SK-N-SH (cell line): ENCODE results near the gene AHR. TPM values are rescaled to one million over a fixed set of nuclear protein-coding genes. Genes with fewer than 3 reads are reported as not detected.

Experiments
- CTCF ChIA-PET: fragments of 300-600, 350-600 bp; formaldehyde crosslinking; extraction: SDS; loops from one replicate; lab custom pipeline; 2021; lab: Yijun Ruan, JAX
- POLR2A ChIA-PET: fragments of 350-600 bp; sonication (Branson Sonifier 250); formaldehyde crosslinking; extraction: SDS; loops from one replicate; lab custom pipeline; 2020; ENCODE audit warnings: antibody characterized with exemption, inconsistent platforms; lab: Yijun Ruan, JAX
- DNase-seq: peaks from one replicate; pipeline ENCODE4 v3.0.0; 2012
- H2AFZ ChIP-seq: fragments of 200-600 bp; sonication (generic); 2 replicates; pipeline ENCODE4 v1.8.1; 2016; ENCODE audit warnings: antibody characterized with exemption, mild to moderate bottlenecking, low read depth
- H3F3A ChIP-seq: fragments of 200-600 bp; sonication (generic); replicated peaks from 2 replicates; pipeline ENCODE3; 2016; ENCODE audit warnings: antibody characterized with exemption, mild to moderate bottlenecking; ENCODE audit not compliant: insufficient read depth
- H3K27ac ChIP-seq, 2 experiments: fragments of 200-500 bp in 1 of 2; fragments of 200-600 bp in 1 of 2; sonication (Bioruptor generic) in 1 of 2; sonication (generic), shearing (Covaris generic) in 1 of 2; 2 replicates each; pipeline versions ENCODE4 v1.5.1 to v1.6.1; 2014 to 2016; ENCODE audit warnings: low read depth in 2 of 2, inconsistent platforms in 1 of 2, low read length in 1 of 2, mild to moderate bottlenecking in 1 of 2, mixed read lengths in 1 of 2
- H3K27me3 ChIP-seq: fragments of 200-600 bp; sonication (generic), shearing (Covaris generic); 2 replicates; pipeline ENCODE4 v1.6.1; 2016; ENCODE audit warnings: mixed run types; ENCODE audit not compliant: insufficient read depth
- H3K36me3 ChIP-seq, 2 experiments: fragments of 200-500 bp in 1 of 2; fragments of 200-600 bp in 1 of 2; sonication (Bioruptor generic) in 1 of 2; sonication (generic) in 1 of 2; replicated peaks in 1 of 2; 2 replicates each; pipeline versions ENCODE3 to v1.5.1; 2014 to 2016; ENCODE audit warnings: low read length in 1 of 2, mild to moderate bottlenecking in 1 of 2; ENCODE audit not compliant: insufficient read depth in 2 of 2, control insufficient read depth in 1 of 2
- H3K4me1 ChIP-seq, 2 experiments: fragments of 200-500 bp in 1 of 2; fragments of 200-600 bp in 1 of 2; sonication (Bioruptor generic) in 1 of 2; sonication (generic), shearing (Covaris generic) in 1 of 2; 2 replicates each; pipeline versions ENCODE4 v1.5.1 to v1.6.1; 2014 to 2016; ENCODE audit warnings: low read depth in 1 of 2, low read length in 1 of 2, mixed run types in 1 of 2; ENCODE audit not compliant: insufficient read depth in 2 of 2, control insufficient read depth in 1 of 2
- H3K4me2 ChIP-seq: fragments of 200-600 bp; sonication (generic), shearing (Covaris generic); 2 replicates; pipeline ENCODE4 v1.6.1; 2017; ENCODE audit warnings: mixed run types
- H3K4me3 ChIP-seq, 2 experiments: fragments of 200-500 bp in 1 of 2; fragments of 200-600 bp in 1 of 2; sonication (Bioruptor generic) in 1 of 2; sonication (generic), shearing (Covaris generic) in 1 of 2; 2 replicates each; pipeline versions ENCODE4 v1.5.1 to v1.8.1; 2014 to 2016; ENCODE audit warnings: low read depth in 2 of 2, inconsistent platforms in 1 of 2, low read length in 1 of 2, mild to moderate bottlenecking in 1 of 2, mixed read lengths in 1 of 2, moderate library complexity in 1 of 2
- H3K79me2 ChIP-seq: fragments of 200-600 bp; sonication (generic); 2 replicates; pipeline ENCODE4 v1.8.1; 2017; ENCODE audit warnings: mild to moderate bottlenecking; ENCODE audit not compliant: insufficient read depth
- H3K9ac ChIP-seq: fragments of 200-600 bp; sonication (generic); 2 replicates; pipeline ENCODE4 v1.6.1; 2017; ENCODE audit warnings: mixed run types
- H3K9me2 ChIP-seq: fragments of 200-600 bp; sonication (generic); 2 replicates; pipeline ENCODE4 v1.6.1; 2017; ENCODE audit warnings: mixed run types
- H3K9me3 ChIP-seq: fragments of 200-600 bp; sonication (generic); 2 replicates; pipeline ENCODE4 v1.6.1; 2017; ENCODE audit warnings: mixed run types, mild to moderate bottlenecking, moderate library complexity
- H4K20me1 ChIP-seq: fragments of 200-600 bp; sonication (generic); 2 replicates; pipeline ENCODE4 v1.6.1; 2017; ENCODE audit warnings: mild to moderate bottlenecking, mixed run types; ENCODE audit not compliant: insufficient read depth
- ELF1 ChIP-seq: IDR thresholded peaks from 2 replicates; pipeline ENCODE4 v1.4.0; 2012
- EP300 ChIP-seq, 2 experiments: IDR thresholded peaks; 2 replicates each; pipeline versions ENCODE4 v1.4.0 to v1.6.1; 2012; ENCODE audit warnings: borderline replicate concordance in 1 of 2, low read depth in 1 of 2, low read length in 1 of 2
- FOSL2 ChIP-seq: IDR thresholded peaks from 2 replicates; pipeline ENCODE4 v1.4.0; 2012; ENCODE audit warnings: low read depth, mild to moderate bottlenecking, moderate library complexity, borderline replicate concordance
- FOXJ3 ChIP-seq: sonication (generic); formaldehyde crosslinking; IDR thresholded peaks from 2 replicates; pipeline ENCODE4 v1.5.1; 2020; ENCODE audit warnings: mild to moderate bottlenecking, missing genetic modification reagents
- GABPA ChIP-seq: IDR thresholded peaks from 2 replicates; pipeline ENCODE4 v1.4.0; 2012; ENCODE audit warnings: low read depth, mild to moderate bottlenecking
- JUND ChIP-seq: IDR thresholded peaks from 2 replicates; pipeline ENCODE4 v1.4.0; 2012
- MAX ChIP-seq: IDR thresholded peaks from 2 replicates; pipeline ENCODE4 v1.4.0; 2012; ENCODE audit warnings: low read depth
- MEF2A ChIP-seq: IDR thresholded peaks from 2 replicates; pipeline ENCODE4 v1.4.0; 2012; ENCODE audit warnings: low read depth, borderline replicate concordance
- NFIC ChIP-seq: IDR thresholded peaks from 2 replicates; pipeline ENCODE4 v1.4.0; 2012; ENCODE audit warnings: borderline replicate concordance
- PBX3 ChIP-seq: IDR thresholded peaks from 2 replicates; pipeline ENCODE4; 2012
- RCOR1 ChIP-seq: fragments of 150-350 bp; IDR thresholded peaks from 2 replicates; pipeline ENCODE4 v1.6.1; 2017; ENCODE audit warnings: antibody characterized with exemption, low read length
- REST ChIP-seq: IDR thresholded peaks from 2 replicates; pipeline ENCODE4 v1.6.1; 2012; ENCODE audit warnings: mild to moderate bottlenecking, low read depth, low read length, moderate library complexity
- RFX5 ChIP-seq: IDR thresholded peaks from 2 replicates; pipeline ENCODE4 v1.6.1; 2012; ENCODE audit warnings: mild to moderate bottlenecking, improper control_type of control experiment, low read length
- TEAD4 ChIP-seq: IDR thresholded peaks from 2 replicates; pipeline ENCODE4 v1.4.0; 2012; ENCODE audit warnings: mild to moderate bottlenecking, borderline replicate concordance; ENCODE audit not compliant: insufficient read depth
- YY1 ChIP-seq: IDR thresholded peaks from 2 replicates; pipeline ENCODE4 v1.4.0; 2012; ENCODE audit warnings: low read depth, mild to moderate bottlenecking
- ZBTB33 ChIP-seq: IDR thresholded peaks from 2 replicates; pipeline ENCODE4 v1.4.0; 2012; ENCODE audit warnings: low read depth, borderline replicate concordance
- WGBS: methylation state at CpG from one replicate; pipeline ENCODE4 v1.1.6; 2017; ENCODE audit warnings: low lambda C conversion rate; 5-methylcytosine and 5-hydroxymethylcytosine counted together
- polyA plus RNA-seq, 3 experiments: library from polyadenylated mRNA; depleted of rRNA; stranded (reverse); fragments of >200 nt; gene quantifications; 2 replicates each; pipeline ENCODE4 v1.2.3, GENCODE V29; 2012

Gene AHR
- polyA plus RNA-seq, 1 of the 3 experiments (the other 2 are of a cell fraction): not detected

GRCh38 chr7:17304926-17305325 is 6.5 kb downstream of the AHR start:
- Histone ChIP-seq H3K27ac (no peak overlapping the region), H3F3A (peaks cover 10% of the 10 kb centered on the region)
- CTCF ChIA-PET: interaction anchor here (1.2 to 1.5 kb wide), 2 partner anchors 17 to 322 kb away, joined by 4 read pairs; no protein-coding TSS in a partner anchor
- peak; percentile 63 for TF ChIP-seq NFIC
- TF ChIP-seq EP300 (IDR thresholded peaks at IDR 0.05; ENCODE audit: borderline replicate concordance in 1 of 2, low read depth in 1 of 2, low read length in 1 of 2): 0 out of 4 replicates have a peak, but pooled peaks of 1 of the 2 experiments have one; percentile 6
- peak; percentile 17; the same call in 1 of the 2 replicates for TF ChIP-seq JUND
- TF ChIP-seq FOSL2: peak; percentile 54; the same call in 1 of the 2 replicates
- TF ChIP-seq TEAD4: no peak
- TF ChIP-seq ELF1: no peak
- TF ChIP-seq, all 33 proteins: peak for 4
- Histone ChIP-seq H3K4me3 (no peak overlapping the region), H3K9me2 (no peaks in the 10 kb centered on the region), H3K27me3 (peaks cover 51% of the 10 kb centered on the region; the same call in 1 of the 2 replicates), H3K4me2 (no peak overlapping the region), H2AFZ (no peak overlapping the region), H3K9me3 (no peaks in the 10 kb centered on the region), H3K79me2 (no peaks in the 10 kb centered on the region), H3K9ac (no peak overlapping the region), H4K20me1 (no peaks in the 10 kb centered on the region), H3K36me3 (no peaks in the 10 kb centered on the region), H3K4me1 (peaks cover 0 to 8% of the 10 kb centered on the region in 2 experiments; a peak in 1 of 4 replicates)
- POLR2A ChIA-PET: no interaction called here
- DNase-seq: no peak

GRCh38 chr7:17305387-17306171 is 7.1 kb downstream of the AHR start:
- H3K9ac ChIP-seq: no peak overlapping the region
- TF ChIP-seq PBX3 (no peak), YY1 (no peak), MEF2A (no peak), MAX (no peak), RCOR1 (no peak), FOSL2 (no peak), FOXJ3 (CRISPR knock-in tag) (no peak), REST (no peak), GABPA (no peak), ZBTB33 (no peak), RFX5 (no peak)
- H3K36me3 ChIP-seq: no peaks in the 10 kb centered on the region
- no peaks in the 10 kb centered on the region for H3K9me2 ChIP-seq
- peaks cover 0 to 8% of the 10 kb centered on the region in 2 experiments; a peak in 1 of 4 replicates for H3K4me1 ChIP-seq
- 7% methylated on average over 6 of the region's 6 CpGs for WGBS
- no peak overlapping the region for H3K4me2 ChIP-seq
- H3K27ac ChIP-seq: no peak overlapping the region
- H3K9me3 ChIP-seq: no peaks in the 10 kb centered on the region
- no peaks in the 10 kb centered on the region for H4K20me1 ChIP-seq
- ChIA-PET CTCF (interaction anchor here (1.2 to 1.5 kb wide), 3 partner anchors 16 to 323 kb away, joined by 3 to 4 read pairs (median 4); no protein-coding TSS in a partner anchor), POLR2A (no interaction called here)
- no peak for DNase-seq
- H2AFZ ChIP-seq: no peak overlapping the region
- peaks cover 50% of the 10 kb centered on the region; the same call in 1 of the 2 replicates for H3K27me3 ChIP-seq
- H3K79me2 ChIP-seq: no peaks in the 10 kb centered on the region
- H3F3A ChIP-seq: peaks cover 10% of the 10 kb centered on the region
- no peak overlapping the region for H3K4me3 ChIP-seq
